Mesenchymal stem cell (in vitro differentiated cells and primary cell): ENCODE measurements around the gene ATRNL1.
"Not testable (repeated sequence)": the region's sequence is repeated elsewhere in the genome, so short reads cannot be mapped to it uniquely, and the experiment has no call there.

Experiments
- DNase-seq: peaks from one replicate; pipeline ENCODE4 v3.0.0-alpha.2; 2013
- H2AFZ ChIP-seq: one replicate; pipeline ENCODE4 v1.6.1; 2013; ENCODE audit warnings: low read depth, mild to moderate bottlenecking, control low read depth, inconsistent platforms, low read length, moderate library complexity
- H2AK5ac ChIP-seq: 2 replicates; pipeline ENCODE4 v1.6.1; 2013; ENCODE audit warnings: low read length, moderate library complexity, mild to moderate bottlenecking, inconsistent platforms; ENCODE audit not compliant: severe bottlenecking
- H2BK120ac ChIP-seq: one replicate; pipeline ENCODE4 v1.6.1; 2013; ENCODE audit warnings: low read depth, mild to moderate bottlenecking, inconsistent platforms, low read length, moderate library complexity
- H2BK12ac ChIP-seq, 2 experiments: one replicate each; pipeline ENCODE4 v1.6.1; 2013; ENCODE audit warnings: inconsistent platforms in 2 of 2, low read length in 2 of 2, mild to moderate bottlenecking in 2 of 2, moderate library complexity in 2 of 2, control low read depth in 1 of 2
- H2BK15ac ChIP-seq: one replicate; pipeline ENCODE4 v1.6.1; 2013; ENCODE audit warnings: mild to moderate bottlenecking, low read depth, inconsistent platforms; ENCODE audit not compliant: poor library complexity, severe bottlenecking
- H2BK5ac ChIP-seq: 2 replicates; pipeline ENCODE4 v1.6.1; 2013; ENCODE audit warnings: low read depth, mild to moderate bottlenecking, low read length, control low read depth, inconsistent platforms; ENCODE audit not compliant: poor library complexity, severe bottlenecking
- H3K14ac ChIP-seq, 2 experiments: one replicate each; pipeline ENCODE4 v1.6.1; 2013; ENCODE audit warnings: inconsistent platforms in 2 of 2, low read length in 2 of 2, control low read depth in 1 of 2, mild to moderate bottlenecking in 1 of 2, moderate library complexity in 1 of 2
- H3K18ac ChIP-seq, 2 experiments: one replicate each; pipeline ENCODE4 v1.6.1; 2013; ENCODE audit warnings: inconsistent platforms in 2 of 2, low read length in 2 of 2, control low read depth in 1 of 2, low read depth in 1 of 2, mild to moderate bottlenecking in 1 of 2
- H3K23ac ChIP-seq, 2 experiments: one replicate each; pipeline ENCODE4 v1.6.1; 2013; ENCODE audit warnings: inconsistent platforms in 2 of 2, low read length in 2 of 2, mild to moderate bottlenecking in 2 of 2, moderate library complexity in 2 of 2, control low read depth in 1 of 2
- H3K27ac ChIP-seq: 2 replicates; pipeline ENCODE4 v1.5.1; 2013; ENCODE audit warnings: mild to moderate bottlenecking, moderate library complexity, low read length, control low read depth, inconsistent platforms; ENCODE audit not compliant: poor library complexity, severe bottlenecking
- H3K27me3 ChIP-seq, 2 experiments: 2 replicates each; pipeline versions ENCODE4 v1.6.1 to v1.7.0; 2013; ENCODE audit warnings: low read length in 2 of 2, mild to moderate bottlenecking in 2 of 2, moderate library complexity in 2 of 2, control low read depth in 1 of 2, inconsistent platforms in 1 of 2; ENCODE audit not compliant: control insufficient read depth in 1 of 2, insufficient read depth in 1 of 2
- H3K36me3 ChIP-seq, 2 experiments: 2 replicates each; pipeline versions ENCODE4 v1.6.1 to v1.7.0; 2013; ENCODE audit warnings: low read length in 2 of 2, control low read depth in 1 of 2, inconsistent platforms in 1 of 2, low read depth in 1 of 2, mild to moderate bottlenecking in 1 of 2; ENCODE audit not compliant: insufficient read depth in 2 of 2, control insufficient read depth in 1 of 2
- H3K4ac ChIP-seq, 2 experiments: one replicate each; pipeline ENCODE4 v1.6.1; 2013; ENCODE audit warnings: inconsistent platforms in 2 of 2, low read length in 2 of 2, mild to moderate bottlenecking in 2 of 2, moderate library complexity in 2 of 2, control low read depth in 1 of 2, low read depth in 1 of 2
- H3K4me1 ChIP-seq: 2 replicates; pipeline ENCODE4 v1.6.1; 2013; ENCODE audit warnings: low read depth, low read length, control low read depth; ENCODE audit not compliant: control insufficient read depth, insufficient read depth
- H3K4me2 ChIP-seq: 2 replicates; pipeline ENCODE4 v1.6.1; 2013; ENCODE audit warnings: low read length, mild to moderate bottlenecking, inconsistent platforms; ENCODE audit not compliant: poor library complexity, severe bottlenecking
- H3K4me3 ChIP-seq, 2 experiments: 2 replicates each; pipeline versions ENCODE4 v1.5.1 to v1.7.0; 2013; ENCODE audit warnings: low read length in 2 of 2, mild to moderate bottlenecking in 2 of 2, control low read depth in 1 of 2, low read depth in 1 of 2; ENCODE audit not compliant: insufficient read depth in 1 of 2
- H3K79me1 ChIP-seq: replicated peaks from 2 replicates; pipeline ENCODE4 v1.6.1; 2013; ENCODE audit warnings: mild to moderate bottlenecking, control low read depth, low read length, inconsistent platforms; ENCODE audit not compliant: poor library complexity, severe bottlenecking
- H3K9ac ChIP-seq: 2 replicates; pipeline ENCODE4 v1.7.0; 2013; ENCODE audit warnings: mild to moderate bottlenecking, low read length, moderate library complexity
- H3K9me3 ChIP-seq: 2 replicates; pipeline ENCODE4 v1.7.0; 2013; ENCODE audit warnings: mild to moderate bottlenecking, low read length; ENCODE audit not compliant: control insufficient read depth
- H4K8ac ChIP-seq: one replicate; pipeline ENCODE4 v1.6.1; 2013; ENCODE audit warnings: inconsistent platforms, mild to moderate bottlenecking, low read length, moderate library complexity
- H4K91ac ChIP-seq: one replicate; pipeline ENCODE4 v1.6.1; 2013; ENCODE audit warnings: mild to moderate bottlenecking, low read length, inconsistent platforms
- WGBS: methylation state at CpG from one replicate; pipeline ENCODE4 v1.1.7; 2013; ENCODE audit warnings: mixed read lengths; 5-methylcytosine and 5-hydroxymethylcytosine counted together

The ATRNL1 gene

DNA sequence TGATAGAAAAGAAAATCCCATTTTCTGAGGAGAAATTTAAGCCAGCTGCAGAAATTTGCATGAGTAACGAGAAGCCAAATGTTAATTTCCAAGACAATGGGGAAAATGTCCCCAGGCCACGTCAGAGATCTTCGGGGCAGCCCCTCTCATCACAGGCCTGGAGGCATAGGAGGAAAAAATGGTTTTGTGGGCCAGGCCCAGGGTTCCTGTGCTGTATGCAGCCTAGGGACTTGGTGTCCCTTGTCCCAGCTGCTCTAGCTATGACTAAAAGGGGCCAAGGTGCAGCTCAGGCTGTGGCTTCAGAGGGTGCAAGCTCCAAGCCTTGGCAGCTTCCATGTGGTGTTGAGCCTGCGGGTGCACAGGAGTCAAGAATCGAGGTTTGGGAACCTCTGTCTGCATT is 12.2 kb downstream of the ATRNL1 start:
- peak overlapping the region; percentile 27 for H4K91ac ChIP-seq
- H3K79me1 ChIP-seq = peaks cover 31% of the 10 kb centered on the region
- H3K18ac ChIP-seq, H3K4me1 ChIP-seq, H2AFZ ChIP-seq, H2BK15ac ChIP-seq, H3K4me2 ChIP-seq, H2AK5ac ChIP-seq, DNase-seq, H3K14ac ChIP-seq, H2BK120ac ChIP-seq, H2BK12ac ChIP-seq, H3K27ac ChIP-seq, H3K27me3 ChIP-seq, H3K9ac ChIP-seq, H2BK5ac ChIP-seq, H3K23ac ChIP-seq, H3K4me3 ChIP-seq, H3K4ac ChIP-seq, H4K8ac ChIP-seq: not testable (repeated sequence)
- H3K36me3 ChIP-seq = peaks cover 0 to 12% of the 10 kb centered on the region in 2 experiments
- WGBS = 83% methylated on average over 5 of the region's 5 CpGs
- peaks cover 18% of the 10 kb centered on the region for H3K9me3 ChIP-seq

DNA sequence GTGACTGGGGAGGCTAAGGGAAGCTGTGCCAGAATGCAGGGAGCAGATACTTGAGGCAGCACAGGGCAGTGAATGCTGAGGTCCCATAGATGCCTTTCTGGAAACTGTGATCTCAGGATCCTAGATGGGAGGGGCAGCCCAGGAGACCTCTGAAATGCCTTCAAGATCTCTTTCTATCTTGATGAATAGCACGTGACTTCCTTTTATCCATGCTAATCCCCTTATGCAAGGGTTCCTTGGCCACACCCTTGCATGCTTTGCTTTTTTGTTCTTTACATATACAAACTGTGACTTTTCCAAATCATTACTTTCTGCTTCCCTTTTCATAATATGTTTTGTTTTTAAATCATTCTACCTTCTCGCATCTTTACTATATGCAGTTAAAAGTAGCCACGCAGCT is 14.7 kb downstream of the ATRNL1 start:
- Histone ChIP-seq H3K14ac (no peak overlapping the region), H3K23ac (no peak overlapping the region), H3K4me2 (no peak overlapping the region), H3K36me3 (peaks cover 0 to 12% of the 10 kb centered on the region in 2 experiments), H2BK12ac (no peak overlapping the region), H2BK15ac (no peak overlapping the region), H3K27ac (no peak overlapping the region), H3K4me3 (no peak overlapping the region), H3K4me1 (no peaks in the 10 kb centered on the region), H2AK5ac (no peak overlapping the region), H3K27me3 (peaks cover 0 to 4% of the 10 kb centered on the region in 2 experiments), H2AFZ (no peak overlapping the region), H2BK5ac (no peak overlapping the region), H3K18ac (no peak overlapping the region), H2BK120ac (no peak overlapping the region), H4K8ac (no peak overlapping the region), H4K91ac (no peak overlapping the region), H3K79me1 (peaks cover 32% of the 10 kb centered on the region), H3K9me3 (peaks cover 18% of the 10 kb centered on the region), H3K4ac (no peak overlapping the region), H3K9ac (no peak overlapping the region)
- DNase-seq = no peak
- WGBS = 90% methylated on average over 2 of the region's 3 CpGs

DNA sequence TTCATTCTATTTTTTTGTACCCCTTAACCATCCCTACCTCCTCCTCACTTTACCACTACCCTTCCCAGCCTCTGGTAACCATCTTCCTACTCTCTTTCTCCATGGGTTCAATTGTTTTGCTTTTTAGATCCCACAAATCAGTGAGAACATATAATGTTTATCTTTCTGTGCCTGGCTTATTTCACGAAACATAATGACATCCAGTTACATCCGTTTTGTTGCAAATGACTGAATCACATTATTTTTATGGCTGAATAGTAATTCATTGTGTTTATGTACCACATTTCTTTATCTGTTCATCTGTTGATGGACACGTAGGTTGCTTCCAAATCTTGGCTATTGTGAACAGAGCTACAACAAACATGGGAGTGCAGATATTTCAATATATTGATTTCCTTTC is 24.1 kb downstream of the ATRNL1 start:
- Histone ChIP-seq H2AK5ac (no peak overlapping the region), H3K4me3 (no peak overlapping the region), H2BK15ac (no peak overlapping the region), H3K36me3 (no peaks in the 10 kb centered on the region), H3K9ac (no peak overlapping the region), H4K8ac (no peak overlapping the region), H3K4ac (no peak overlapping the region), H3K23ac (no peak overlapping the region), H3K18ac (no peak overlapping the region), H3K27me3 (no peaks in the 10 kb centered on the region), H2BK120ac (no peak overlapping the region), H3K4me1 (no peaks in the 10 kb centered on the region), H2BK5ac (no peak overlapping the region), H3K79me1 (peaks cover 1% of the 10 kb centered on the region), H3K27ac (no peak overlapping the region), H2AFZ (no peak overlapping the region), H3K4me2 (no peak overlapping the region), H3K14ac (no peak overlapping the region), H4K91ac (no peak overlapping the region), H3K9me3 (no peaks in the 10 kb centered on the region), H2BK12ac (no peak overlapping the region)
- 67% methylated on average over 1 of the region's 3 CpGs for WGBS
- peak; percentile 45 for DNase-seq

DNA sequence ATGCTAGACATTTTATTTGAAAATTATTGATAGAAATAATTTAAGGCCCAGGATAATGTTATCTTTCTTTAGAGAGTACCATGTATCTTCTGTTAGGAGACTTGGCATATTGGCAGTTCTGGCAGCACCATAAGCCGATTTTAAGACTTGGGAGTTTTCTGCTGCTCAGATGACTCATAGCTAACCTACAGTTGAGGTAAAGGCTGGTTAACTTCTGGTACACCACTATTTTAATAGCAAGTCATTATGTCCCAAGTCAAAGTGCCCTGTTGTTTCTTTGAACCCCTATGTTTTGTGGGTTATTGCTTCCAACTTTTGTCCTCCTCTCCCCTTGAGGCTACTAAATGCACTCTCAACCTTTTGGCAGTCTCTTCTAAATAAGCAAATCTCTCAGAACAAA is 25.2 kb downstream of the ATRNL1 start:
- peak; percentile 20 for DNase-seq
- no peaks in the 10 kb centered on the region for H3K27me3 ChIP-seq
- no peak overlapping the region for H2AK5ac ChIP-seq
- no peak overlapping the region for H3K4ac ChIP-seq
- peaks cover 1% of the 10 kb centered on the region for H3K79me1 ChIP-seq
- H3K9ac ChIP-seq = no peak overlapping the region
- no peak overlapping the region for H4K91ac ChIP-seq
- H3K4me3 ChIP-seq = no peak overlapping the region
- H3K14ac ChIP-seq = no peak overlapping the region
- no peak overlapping the region for H2BK5ac ChIP-seq
- no peak overlapping the region for H3K27ac ChIP-seq
- no peak overlapping the region for H3K4me2 ChIP-seq
- no peak overlapping the region for H2BK120ac ChIP-seq
- no peaks in the 10 kb centered on the region for H3K9me3 ChIP-seq
- no peaks in the 10 kb centered on the region for H3K4me1 ChIP-seq
- H4K8ac ChIP-seq = no peak overlapping the region
- no peaks in the 10 kb centered on the region for H3K36me3 ChIP-seq
- H3K23ac ChIP-seq = no peak overlapping the region
- H3K18ac ChIP-seq = no peak overlapping the region
- no peak overlapping the region for H2BK12ac ChIP-seq
- 80% methylated on average over 1 of the region's 1 CpG for WGBS
- H2AFZ ChIP-seq = no peak overlapping the region
- no peak overlapping the region for H2BK15ac ChIP-seq
